Transverse colon (tissue), 3 donors: ENCODE results near the gene AK3.

ENCODE experiments used
- CTCF ChIP-seq, 5 experiments: fragments of 200-600 bp in 3 of 5; fragments of 450-650 bp in 2 of 5; sonication (generic) in 3 of 5; IDR thresholded peaks; 1 replicate in 2 of 5; 2 replicates in 3 of 5; pipeline ENCODE4 v1.5.1; 2016 to 2017; ENCODE audit warnings: antibody characterized with exemption in 5 of 5, inconsistent platforms in 3 of 5, mild to moderate bottlenecking in 2 of 5, moderate library complexity in 1 of 5
- POLR2A ChIP-seq: fragments of 450-650 bp; IDR thresholded peaks from one replicate; pipeline ENCODE4 v1.6.1; 2016; ENCODE audit warnings: antibody characterized with exemption, mild to moderate bottlenecking, moderate library complexity

DNA sequence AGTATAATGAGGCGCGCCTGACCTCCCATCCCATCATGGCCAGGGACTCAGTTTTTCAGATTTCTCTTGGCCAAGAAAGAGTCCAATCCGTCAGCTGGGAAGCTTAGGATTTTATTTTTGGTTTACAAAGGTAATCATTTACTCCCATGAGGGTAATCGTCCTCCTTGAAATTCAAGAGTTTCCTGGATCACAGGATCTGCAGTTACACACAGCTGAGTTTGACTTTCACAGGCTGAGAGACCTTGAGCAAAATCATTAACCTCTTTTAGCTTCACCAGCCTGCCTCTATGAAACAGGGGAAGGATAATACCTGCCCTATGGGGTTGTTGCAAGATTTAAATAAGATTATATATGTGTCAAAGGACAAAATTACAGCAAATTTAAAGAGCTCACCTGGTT, 15.4 kb upstream of the AK3 start:
- TF ChIP-seq CTCF (IDR thresholded peaks at IDR 0.05) (no peak), POLR2A (no peak)
